Tibial nerve (tissue), 4 donors: ENCODE measurements around the gene CDHR5. TPM values are rescaled to one million over a fixed set of nuclear protein-coding genes. Genes with fewer than 3 reads are reported as not detected.

Source experiments
- DNase-seq, 2 donors: peaks; one replicate each; pipeline ENCODE4 v3.0.0-alpha.2; 2019; ENCODE audit warnings: low spot score in 2 of 2
- H3K27ac ChIP-seq, 4 donors: fragments of 200-600 bp; sonication (generic) in 3 of 4; one replicate each; pipeline ENCODE4 v1.5.1; 2017 to 2019; ENCODE audit warnings: mild to moderate bottlenecking in 1 of 4
- H3K27me3 ChIP-seq, 2 donors: fragments of 200-600 bp; sonication (generic) in 1 of 2; one replicate each; pipeline versions ENCODE4 v1.5.1 to v1.6.0; 2017 to 2019
- H3K36me3 ChIP-seq, 3 donors: fragments of 200-600 bp; sonication (generic); one replicate each; pipeline ENCODE4 v1.5.1; 2018 to 2019
- H3K4me1 ChIP-seq, 4 donors: fragments of 200-600 bp; sonication (generic) in 3 of 4; one replicate each; pipeline ENCODE4 v1.5.1; 2017 to 2019
- H3K4me3 ChIP-seq, 4 donors: fragments of 200-600 bp; sonication (generic) in 3 of 4; one replicate each; pipeline ENCODE4 v1.5.1; 2017 to 2019; ENCODE audit warnings: mild to moderate bottlenecking in 1 of 4, moderate library complexity in 1 of 4
- H3K9me3 ChIP-seq, 4 donors: fragments of 200-600 bp; sonication (generic) in 3 of 4; one replicate each; pipeline ENCODE4 v1.5.1; 2017 to 2019
- EP300 ChIP-seq, 2 donors: sonication (generic); formaldehyde crosslinking; IDR thresholded peaks; one replicate each; pipeline ENCODE4 v1.6.1; 2017; ENCODE audit warnings: antibody characterized with exemption in 2 of 2, mild to moderate bottlenecking in 1 of 2
- POLR2A ChIP-seq, 2 donors: fragments of 450-650 bp; IDR thresholded peaks; one replicate each; pipeline ENCODE4 v1.6.1; 2017; ENCODE audit warnings: antibody characterized with exemption in 2 of 2, mild to moderate bottlenecking in 2 of 2, moderate library complexity in 2 of 2
- WGBS, 2 donors: methylation state at CpG; one replicate each; pipeline ENCODE4 v1.1.5; 2018; 5-methylcytosine and 5-hydroxymethylcytosine counted together
- total RNA-seq, 4 donors: library from RNA; depleted of rRNA; stranded (reverse); fragments of >200 nt; gene quantifications; one replicate each; pipeline ENCODE4 v1.1.0, GENCODE V29; 2016
- TF ChIP-seq, protein P1 (sequence below), 5 experiments: fragments of 200-600 bp in 3 of 5; fragments of 450-650 bp in 2 of 5; sonication (generic) in 3 of 5; IDR thresholded peaks; one replicate each; pipeline ENCODE4 v1.5.1; 2016 to 2019; ENCODE audit warnings: antibody characterized with exemption in 5 of 5, mild to moderate bottlenecking in 3 of 5, moderate library complexity in 2 of 5

The CDHR5 gene
- total RNA-seq, 4 donors from 2014 or later = not detected

DNA sequence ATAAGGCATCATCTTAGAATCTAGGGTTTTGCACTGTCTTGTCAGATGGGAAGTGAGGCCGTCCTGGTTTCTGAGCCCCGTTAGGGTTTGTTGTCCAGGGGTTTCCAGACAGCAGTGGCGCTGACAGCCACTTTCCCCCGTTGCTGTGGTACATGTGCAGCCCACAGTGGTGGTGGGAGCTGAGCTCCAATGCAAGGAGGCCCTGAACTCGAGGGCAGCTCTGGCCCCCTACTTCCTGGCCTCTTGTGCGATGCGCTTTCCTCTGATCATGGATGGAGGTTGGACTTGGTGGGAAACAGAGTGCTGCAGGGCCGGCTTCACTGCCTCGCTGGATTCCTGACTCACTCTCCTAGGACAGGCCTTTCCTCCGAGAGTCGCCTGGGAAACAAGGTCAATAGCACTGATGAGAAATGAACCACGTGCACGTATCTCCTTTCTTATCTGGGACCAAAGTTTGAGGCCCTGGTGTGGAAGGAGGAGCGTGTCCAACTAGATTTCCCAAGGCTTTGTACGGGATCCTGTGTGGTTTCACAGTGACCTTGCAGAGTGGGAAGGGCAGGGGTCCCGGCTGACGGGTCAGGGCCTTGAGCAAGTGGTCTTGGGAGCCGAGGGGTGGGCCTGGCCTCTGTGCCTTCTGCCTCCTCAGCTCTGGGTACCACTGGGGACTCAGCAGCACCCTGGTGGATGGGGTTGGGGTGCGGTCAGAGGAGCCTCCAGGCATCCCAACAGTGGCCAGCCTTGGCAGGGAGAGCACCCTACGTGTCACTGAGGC lies 44.7 kb downstream of the CDHR5 start:
- no peak for DNase-seq
- peaks cover 0 to 52% (median 35%) of the 10 kb centered on the region in 4 donors for H3K4me1 ChIP-seq
- H3K36me3 ChIP-seq = peaks cover 0 to 38% (median 4%) of the 10 kb centered on the region in 3 donors
- no peaks in the 10 kb centered on the region for H3K9me3 ChIP-seq
- H3K27me3 ChIP-seq = no peaks in the 10 kb centered on the region
- no peak overlapping the region for H3K4me3 ChIP-seq
- H3K27ac ChIP-seq = no peak overlapping the region
- TF ChIP-seq, protein P1, sequence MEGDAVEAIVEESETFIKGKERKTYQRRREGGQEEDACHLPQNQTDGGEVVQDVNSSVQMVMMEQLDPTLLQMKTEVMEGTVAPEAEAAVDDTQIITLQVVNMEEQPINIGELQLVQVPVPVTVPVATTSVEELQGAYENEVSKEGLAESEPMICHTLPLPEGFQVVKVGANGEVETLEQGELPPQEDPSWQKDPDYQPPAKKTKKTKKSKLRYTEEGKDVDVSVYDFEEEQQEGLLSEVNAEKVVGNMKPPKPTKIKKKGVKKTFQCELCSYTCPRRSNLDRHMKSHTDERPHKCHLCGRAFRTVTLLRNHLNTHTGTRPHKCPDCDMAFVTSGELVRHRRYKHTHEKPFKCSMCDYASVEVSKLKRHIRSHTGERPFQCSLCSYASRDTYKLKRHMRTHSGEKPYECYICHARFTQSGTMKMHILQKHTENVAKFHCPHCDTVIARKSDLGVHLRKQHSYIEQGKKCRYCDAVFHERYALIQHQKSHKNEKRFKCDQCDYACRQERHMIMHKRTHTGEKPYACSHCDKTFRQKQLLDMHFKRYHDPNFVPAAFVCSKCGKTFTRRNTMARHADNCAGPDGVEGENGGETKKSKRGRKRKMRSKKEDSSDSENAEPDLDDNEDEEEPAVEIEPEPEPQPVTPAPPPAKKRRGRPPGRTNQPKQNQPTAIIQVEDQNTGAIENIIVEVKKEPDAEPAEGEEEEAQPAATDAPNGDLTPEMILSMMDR (IDR thresholded peaks at IDR 0.05) = no peak
- TF ChIP-seq POLR2A (IDR thresholded peaks at IDR 0.05) (no peak), EP300 (IDR thresholded peaks at IDR 0.05) (no peak)
- WGBS, 2 donors = 77 to 78% methylated on average over 19 to 20 of the region's 20 CpGs

DNA sequence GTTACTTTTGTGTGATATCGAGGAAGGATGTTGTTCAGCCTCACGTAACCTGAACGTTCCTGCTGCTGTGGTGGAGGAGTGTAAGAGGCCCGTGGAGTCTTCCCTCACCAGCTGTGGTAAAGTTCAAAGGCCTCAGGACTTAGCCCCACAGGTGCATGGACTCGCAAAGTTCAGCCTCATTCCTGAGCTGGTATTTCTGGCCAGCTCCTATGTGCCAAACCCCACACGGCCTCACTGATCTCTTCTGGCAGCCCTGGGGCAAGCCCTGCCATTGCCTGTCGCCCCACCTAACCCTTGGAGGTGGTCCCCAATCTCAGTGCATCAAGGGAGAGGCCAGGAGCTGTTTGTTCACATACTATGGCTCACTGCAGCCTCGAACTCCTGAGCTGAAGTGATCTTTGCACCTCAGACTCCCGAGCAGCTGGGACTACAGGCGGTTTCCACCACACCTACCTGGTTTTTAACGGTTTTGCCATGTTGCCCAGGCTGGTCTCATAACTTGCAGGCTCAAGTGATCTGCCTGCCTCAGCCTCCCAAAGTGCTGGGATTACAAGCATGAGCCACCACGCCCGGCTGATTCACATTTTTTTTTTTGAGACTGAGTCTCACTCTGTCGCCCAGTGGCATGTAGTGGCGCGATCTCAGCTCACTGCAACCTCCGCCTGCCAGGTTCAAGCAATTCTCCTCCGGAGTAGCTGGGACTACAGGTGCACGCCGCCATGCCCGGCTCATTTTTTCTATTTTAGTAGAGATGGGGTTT lies 46.3 kb downstream of the CDHR5 start:
- H3K4me3 ChIP-seq = peak overlapping the region in 1 of 4 donors; percentile 95
- no peak for TF ChIP-seq EP300 (IDR thresholded peaks at IDR 0.05)
- TF ChIP-seq, protein P1 (IDR thresholded peaks at IDR 0.05) = no peak
- no peak for TF ChIP-seq POLR2A (IDR thresholded peaks at IDR 0.05)
- peaks cover 0 to 61% (median 37%) of the 10 kb centered on the region in 4 donors for H3K4me1 ChIP-seq

GRCh38 chr11:577611-577894 lies 47.2 kb downstream of the CDHR5 start:
- Histone ChIP-seq H3K27ac (no peak overlapping the region), H3K4me1 (peaks cover 0 to 61% (median 37%) of the 10 kb centered on the region in 4 donors), H3K9me3 (no peaks in the 10 kb centered on the region), H3K27me3 (no peaks in the 10 kb centered on the region), H3K36me3 (peaks cover 0 to 16% (median 0%) of the 10 kb centered on the region in 3 donors), H3K4me3 (peak overlapping the region; percentile 58 to 97 (median 88))
- TF ChIP-seq POLR2A (IDR thresholded peaks at IDR 0.05) (no peak), EP300 (IDR thresholded peaks at IDR 0.05) (no peak)
- TF ChIP-seq, protein P1 (IDR thresholded peaks at IDR 0.05) = no peak
- 56 to 75% methylated on average over 6 of the region's 6 CpGs for WGBS, 2 donors
- DNase-seq = no peak

More for the DNA sequence above, 46.3 kb downstream of the CDHR5 start:
- H3K27me3 ChIP-seq = no peaks in the 10 kb centered on the region
- DNase-seq = no peak
- no peak overlapping the region for H3K27ac ChIP-seq
- no peaks in the 10 kb centered on the region for H3K9me3 ChIP-seq
- H3K36me3 ChIP-seq = peaks cover 0 to 25% (median 0%) of the 10 kb centered on the region in 3 donors
- 79 to 80% methylated on average over 21 of the region's 21 CpGs for whole genome bisulfite sequencing, 2 donors

DNA sequence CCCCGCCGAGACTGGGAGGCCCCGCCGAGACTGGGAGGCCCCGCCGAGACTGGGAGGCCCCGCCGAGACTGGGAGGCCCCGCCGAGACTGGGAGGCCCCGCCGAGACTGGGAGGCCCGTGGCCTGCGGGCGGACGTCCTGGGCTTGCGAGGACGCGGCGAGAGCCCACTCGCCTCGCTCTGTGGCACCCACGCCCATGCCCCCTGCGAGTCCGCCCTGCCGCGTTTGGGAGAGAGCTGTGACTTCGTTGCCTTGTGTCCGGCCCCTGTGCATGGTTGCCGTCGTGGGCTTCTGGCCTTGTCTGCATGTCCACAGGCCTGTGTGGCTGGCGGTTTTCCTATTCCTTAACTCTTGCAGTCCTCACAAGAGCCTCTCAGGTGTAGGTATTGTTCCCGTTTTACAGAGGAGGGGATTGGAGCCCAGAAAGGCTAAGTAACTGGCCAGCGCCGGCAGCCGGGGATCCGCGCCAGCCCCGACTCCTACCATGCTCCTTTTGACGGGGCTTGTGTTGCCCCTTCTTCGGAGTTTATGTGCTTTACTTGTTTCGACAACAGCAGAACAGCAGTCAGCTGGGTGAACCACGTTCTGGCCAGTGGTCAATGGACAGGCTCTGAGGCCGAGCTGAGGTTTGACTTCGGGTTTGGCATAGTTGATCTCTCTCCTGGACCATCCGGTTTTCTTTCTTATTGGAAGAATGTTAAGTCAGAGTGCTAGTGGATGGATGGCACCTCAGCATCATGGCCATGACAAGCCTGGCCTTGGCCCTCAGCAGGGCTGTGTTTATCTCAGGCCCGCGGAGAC lies 47.7 kb downstream of the CDHR5 start:
- 8 to 10% methylated on average over 19 to 25 of the region's 48 CpGs for WGBS, 2 donors
- Histone ChIP-seq H3K27me3 (no peaks in the 10 kb centered on the region), H3K4me1 (peaks cover 0 to 61% (median 37%) of the 10 kb centered on the region in 4 donors), H3K9me3 (no peaks in the 10 kb centered on the region), H3K4me3 (peak overlapping the region; percentile 58 to 97 (median 88)), H3K27ac (peak overlapping the region; percentile 28 to 96 (median 78)), H3K36me3 (peaks cover 0 to 11% (median 0%) of the 10 kb centered on the region in 3 donors)
- TF ChIP-seq EP300 (IDR thresholded peaks at IDR 0.05) = no peak
- TF ChIP-seq, protein P1 (IDR thresholded peaks at IDR 0.05) = no peak
- no peak for TF ChIP-seq POLR2A (IDR thresholded peaks at IDR 0.05)
- DNase-seq = no peak
